Measurements from ENCODE around the gene C6orf58. TPM values are rescaled to one million over a fixed set of nuclear protein-coding genes. Genes with fewer than 3 reads are reported as not detected.

Gene C6orf58
- total RNA-seq, 4 donors from 2014 or later = not detected

GRCh38 chr6:127567476-127567875 is 9.5 kb upstream of the C6orf58 start:
- in situ Hi-C loops (cut with MboI; ENCODE audit: low sequenced_read_pairs in 4 of 4) = no loop called here
- no peaks in the 10 kb centered on the region for H3K4me1 ChIP-seq
- TF ChIP-seq POLR2A (IDR thresholded peaks at IDR 0.05) (no peak), CTCF (IDR thresholded peaks at IDR 0.05 in 4 of 5, conservative IDR thresholded peaks at IDR 0.05 in 1 of 5) (no peak)
- intact Hi-C loops (cut with DNase I; ENCODE audit: low total_unique reads) = no loop called here
- no peaks in the 10 kb centered on the region for H3K9me3 ChIP-seq
- H3K27ac ChIP-seq = no peak overlapping the region
- H3K36me3 ChIP-seq = no peaks in the 10 kb centered on the region
- ATAC-seq (no peak), DNase-seq (no peak)
- no peak overlapping the region for H3K4me3 ChIP-seq
- H3K27me3 ChIP-seq = no peaks in the 10 kb centered on the region

- intact Hi-C loops (cut with DNase I; ENCODE audit: low total_unique reads) = no loop called here
- DNase-seq (no peak), ATAC-seq (no peak)
- Histone ChIP-seq H3K4me3 (no peak overlapping the region), H3K4me1 (no peaks in the 10 kb centered on the region), H3K9me3 (no peaks in the 10 kb centered on the region), H3K27me3 (no peaks in the 10 kb centered on the region), H3K36me3 (no peaks in the 10 kb centered on the region), H3K27ac (no peak overlapping the region)
- TF ChIP-seq CTCF (IDR thresholded peaks at IDR 0.05 in 4 of 5, conservative IDR thresholded peaks at IDR 0.05 in 1 of 5) (no peak), POLR2A (IDR thresholded peaks at IDR 0.05) (no peak)
- in situ Hi-C loops (cut with MboI; ENCODE audit: low sequenced_read_pairs in 4 of 4) = no loop called here
Observed at GRCh38 chr6:127570739-127571389, 6.1 kb upstream of the C6orf58 start.

- H3K9me3 ChIP-seq = no peaks in the 10 kb centered on the region
- no peaks in the 10 kb centered on the region for H3K36me3 ChIP-seq
- DNase-seq (no peak), ATAC-seq (no peak)
- TF ChIP-seq POLR2A (IDR thresholded peaks at IDR 0.05) (no peak), CTCF (IDR thresholded peaks at IDR 0.05 in 4 of 5, conservative IDR thresholded peaks at IDR 0.05 in 1 of 5) (no peak)
- H3K27me3 ChIP-seq = no peaks in the 10 kb centered on the region
- intact Hi-C loops (cut with DNase I; ENCODE audit: low total_unique reads) (no loop called here), in situ Hi-C loops (cut with MboI; ENCODE audit: low sequenced_read_pairs in 4 of 4) (no loop called here)
- H3K4me3 ChIP-seq = no peak overlapping the region
- H3K27ac ChIP-seq = no peak overlapping the region
- no peaks in the 10 kb centered on the region for H3K4me1 ChIP-seq
Observed at GRCh38 chr6:127578900-127579299, 1.9 kb downstream of the C6orf58 start.

GRCh38 chr6:127581576-127581975 is 4.6 kb downstream of the C6orf58 start:
- DNase-seq (no peak), ATAC-seq (no peak)
- Histone ChIP-seq H3K27ac (no peak overlapping the region), H3K36me3 (no peaks in the 10 kb centered on the region), H3K9me3 (no peaks in the 10 kb centered on the region), H3K4me3 (no peak overlapping the region), H3K4me1 (no peaks in the 10 kb centered on the region), H3K27me3 (no peaks in the 10 kb centered on the region)
- intact Hi-C loops (cut with DNase I; ENCODE audit: low total_unique reads) (no loop called here), in situ Hi-C loops (cut with MboI; ENCODE audit: low sequenced_read_pairs in 4 of 4) (no loop called here)
- no peak for TF ChIP-seq CTCF (IDR thresholded peaks at IDR 0.05 in 4 of 5, conservative IDR thresholded peaks at IDR 0.05 in 1 of 5)
- no peak for TF ChIP-seq POLR2A (IDR thresholded peaks at IDR 0.05)
